G401 (cell line): ENCODE results near the gene ATP6V0E2. TPM values are rescaled to one million over a fixed set of nuclear protein-coding genes. Genes with fewer than 3 reads are reported as not detected.
A peak's percentile ranks its signal among the peaks of the same experiment; 100 is the strongest.

ENCODE experiments used
- DNase-seq: peaks from one replicate; pipeline ENCODE4 v3.0.0-alpha.2; 2015; ENCODE audit warnings: low spot score
- in situ Hi-C: cut with HindIII; loops from 2 replicates; pipeline ENCODE4 v1.10.0; 2016; ENCODE audit warnings: low sequenced_read_pairs, mixed read lengths
- total RNA-seq: library from RNA; depleted of rRNA; stranded (reverse); fragments of >200 nt; shearing (Covaris generic); gene quantifications from 2 replicates; pipeline ENCODE4 v1.2.3, GENCODE V29; 2014

ATP6V0E2 gene
- total RNA-seq, 1 experiment from 2014 or later: 35.1 TPM

GRCh38 chr7:149837564-149838223 is 36.1 kb upstream of the ATP6V0E2 start:
- no peak for DNase-seq
- in situ Hi-C loops: no loop called here

GRCh38 chr7:149838224-149838991 is 35.4 kb upstream of the ATP6V0E2 start, which contains the start of gene ZNF862:
Gene ZNF862 (plus strand): TSS chr7:149838375. CDS start chr7:149838612, 237 bp downstream.
- peak; percentile 99 for DNase-seq
- in situ Hi-C loops: no loop called here

- in situ Hi-C loops: no loop called here
- peak; percentile 42 for DNase-seq
Measured at GRCh38 chr7:149838992-149839408, 34.8 kb upstream of the ATP6V0E2 start.

GRCh38 chr7:149839933-149840332 is 33.8 kb upstream of the ATP6V0E2 start:
- in situ Hi-C loops: no loop called here
- no peak for DNase-seq

- DNase-seq: no peak
- in situ Hi-C loops: no loop called here
Measured at GRCh38 chr7:149843566-149843965, 30.2 kb upstream of the ATP6V0E2 start.

- in situ Hi-C loops: no loop called here
- DNase-seq: no peak
Measured at GRCh38 chr7:149844445-149844844, 29.3 kb upstream of the ATP6V0E2 start.

- DNase-seq: no peak
- in situ Hi-C loops: no loop called here
Measured at GRCh38 chr7:149845257-149845980, 28.4 kb upstream of the ATP6V0E2 start.

GRCh38 chr7:149846021-149846420 is 27.7 kb upstream of the ATP6V0E2 start:
- in situ Hi-C loops: no loop called here
- peak; percentile 78 for DNase-seq

GRCh38 chr7:149846436-149847046 is 27.2 kb upstream of the ATP6V0E2 start:
- no peak for DNase-seq
- in situ Hi-C loops: no loop called here

- DNase-seq: no peak
- in situ Hi-C loops: no loop called here
Measured at GRCh38 chr7:149849174-149849573, 24.6 kb upstream of the ATP6V0E2 start.

- in situ Hi-C loops: no loop called here
- no peak for DNase-seq
Measured at GRCh38 chr7:149850007-149850594, 23.7 kb upstream of the ATP6V0E2 start.

- in situ Hi-C loops: no loop called here
- DNase-seq: peak; percentile 76
Measured at GRCh38 chr7:149850716-149851115, 23.1 kb upstream of the ATP6V0E2 start.

- DNase-seq: no peak
- in situ Hi-C loops: no loop called here
Measured at GRCh38 chr7:149851449-149851848, 22.3 kb upstream of the ATP6V0E2 start.

- in situ Hi-C loops: no loop called here
Measured at GRCh38 chr7:149853157-149853556, 20.6 kb upstream of the ATP6V0E2 start.

GRCh38 chr7:149854611-149855360 is 19.0 kb upstream of the ATP6V0E2 start:
- in situ Hi-C loops: no loop called here
- DNase-seq: peak; percentile 92

More at GRCh38 chr7:149853157-149853556, 20.6 kb upstream of the ATP6V0E2 start:
- DNase-seq: no peak

- in situ Hi-C loops: no loop called here
- DNase-seq: peak; percentile 71
Measured at GRCh38 chr7:149855361-149856305, 18.1 kb upstream of the ATP6V0E2 start.

- in situ Hi-C loops: no loop called here
- DNase-seq: no peak
Measured at GRCh38 chr7:149856583-149856982, 17.2 kb upstream of the ATP6V0E2 start.
